ENCODE measurements around the gene ADM.

The ADM gene

GRCh38 chr11:10329356-10329755 lies 24.5 kb downstream of the ADM start:
- no peak for DNase-seq (ENCODE audit: low spot score)

GRCh38 chr11:10329935-10330334 lies 25.1 kb downstream of the ADM start:
- DNase-seq (ENCODE audit: low spot score): no peak

- DNase-seq (ENCODE audit: low spot score): no peak
Measured at GRCh38 chr11:10331548-10332289, 26.8 kb downstream of the ADM start.

- no peak for DNase-seq (ENCODE audit: low spot score)
Measured at GRCh38 chr11:10333490-10333889, 28.6 kb downstream of the ADM start.

- no peak for DNase-seq (ENCODE audit: low spot score)
Measured at GRCh38 chr11:10338287-10338686, 33.4 kb downstream of the ADM start.

- DNase-seq (ENCODE audit: low spot score): no peak
Measured at GRCh38 chr11:10348650-10349280, 43.9 kb downstream of the ADM start.

GRCh38 chr11:10349281-10349665 lies 44.4 kb downstream of the ADM start:
- DNase-seq (ENCODE audit: low spot score): no peak

GRCh38 chr11:10349806-10350205 lies 44.9 kb downstream of the ADM start:
- no peak for DNase-seq (ENCODE audit: low spot score)

GRCh38 chr11:10350334-10350733 lies 45.5 kb downstream of the ADM start:
- DNase-seq (ENCODE audit: low spot score): no peak

- DNase-seq (ENCODE audit: low spot score): no peak
Measured at GRCh38 chr11:10351435-10351764, 46.5 kb downstream of the ADM start.

- no peak for DNase-seq (ENCODE audit: low spot score)
Measured at GRCh38 chr11:10351765-10352641, 47.1 kb downstream of the ADM start.

- DNase-seq (ENCODE audit: low spot score): no peak
Measured at GRCh38 chr11:10352921-10353550, 48.2 kb downstream of the ADM start.

GRCh38 chr11:10354389-10354788 lies 49.5 kb downstream of the ADM start:
- DNase-seq (ENCODE audit: low spot score): no peak

- DNase-seq (ENCODE audit: low spot score): no peak
Measured at GRCh38 chr11:10355257-10355661, 50.4 kb downstream of the ADM start.

GRCh38 chr11:10356161-10356560 lies 51.3 kb downstream of the ADM start:
- DNase-seq (ENCODE audit: low spot score): no peak
